Caco-2 (cell line): Measurements from ENCODE around the gene TOPBP1. TPM values are rescaled to one million over a fixed set of nuclear protein-coding genes. Genes with fewer than 3 reads are reported as not detected.

Source experiments
- BruUV-seq: library from RNA; stranded (reverse); fragments of 400-500 nt; replicated peaks from 2 replicates; lab custom pipeline; 2021; lab: Mats Ljungman, UMichigan
- CTCF ChIA-PET: fragments of 300-600 bp; sonication (Branson Sonifier 250); formaldehyde crosslinking; loops from one replicate; lab custom pipeline; 2022; ENCODE audit warnings: antibody characterized with exemption; lab: Charles Lee
- POLR2A ChIA-PET: fragments of 300-600 bp; sonication (Branson Sonifier 250); formaldehyde crosslinking; loops from one replicate; lab custom pipeline; 2022; ENCODE audit warnings: antibody characterized with exemption; lab: Charles Lee
- DNase-seq, 2 experiments: peaks; one replicate each; pipeline versions ENCODE4 v3.0.0 to v3.0.0-alpha.2; 2020 to 2022
- H3K27me3 ChIP-seq: replicated peaks from 2 replicates; pipeline ENCODE4 v1.6.0; 2011; ENCODE audit warnings: low read length; ENCODE audit not compliant: control insufficient read depth, insufficient read depth
- H3K36me3 ChIP-seq: 2 replicates; pipeline ENCODE4 v1.5.1; 2011; ENCODE audit warnings: low read length; ENCODE audit not compliant: control insufficient read depth, insufficient read depth
- H3K4me1 ChIP-seq: fragments of 250-450 bp; sonication (Bioruptor Pico); 2 replicates; pipeline ENCODE4 v1.5.1; 2020; ENCODE audit warnings: mild to moderate bottlenecking
- H3K4me3 ChIP-seq: 2 replicates; pipeline ENCODE4 v1.5.1; 2011; ENCODE audit warnings: low read depth, mild to moderate bottlenecking, control low read depth, low read length
- H3K9me3 ChIP-seq: fragments of 250-450 bp; sonication (Bioruptor Pico); 2 replicates; pipeline ENCODE4 v1.5.1; 2020; ENCODE audit warnings: mild to moderate bottlenecking, moderate library complexity
- H3K27ac Mint-ChIP-seq: one replicate; pipeline ENCODE4 v1.8.0; 2022; ENCODE audit warnings: mixed read lengths; ENCODE audit not compliant: unreplicated experiment
- H3K27me3 Mint-ChIP-seq: one replicate; pipeline ENCODE4 v1.8.0; 2022; ENCODE audit warnings: mixed read lengths; ENCODE audit not compliant: insufficient read depth, unreplicated experiment
- H3K36me3 Mint-ChIP-seq: one replicate; pipeline ENCODE4 v1.8.0; 2022; ENCODE audit warnings: mild to moderate bottlenecking, mixed read lengths; ENCODE audit not compliant: insufficient read depth, unreplicated experiment
- H3K4me1 Mint-ChIP-seq: one replicate; pipeline ENCODE4 v1.8.0; 2022; ENCODE audit warnings: low read depth, mixed read lengths; ENCODE audit not compliant: unreplicated experiment
- H3K4me3 Mint-ChIP-seq: one replicate; pipeline ENCODE4 v1.8.0; 2022; ENCODE audit warnings: mild to moderate bottlenecking, moderate library complexity, mixed read lengths; ENCODE audit not compliant: unreplicated experiment
- H3K9me3 Mint-ChIP-seq: one replicate; pipeline ENCODE4 v1.8.0; 2022; ENCODE audit warnings: mixed read lengths; ENCODE audit not compliant: unreplicated experiment
- CTCF ChIP-seq, 2 experiments: fragments of 200-600 bp in 1 of 2; IDR thresholded peaks; 1 replicate in 1 of 2; 2 replicates in 1 of 2; pipeline versions ENCODE4 v1.5.1 to v1.8.0; 2011 to 2022; ENCODE audit warnings: antibody characterized with exemption in 1 of 2, control low read depth in 1 of 2, inconsistent platforms in 1 of 2, low read depth in 1 of 2, low read length in 1 of 2, mild to moderate bottlenecking in 1 of 2, moderate library complexity in 1 of 2; ENCODE audit not compliant: insufficient read depth in 1 of 2, severe bottlenecking in 1 of 2, unreplicated experiment in 1 of 2
- intact Hi-C: fragments of 100-400 bp; cut with micrococcal nuclease; formaldehyde crosslinking; loops from one replicate; pipeline ENCODE4 v1.10.0; 2022; ENCODE audit not compliant: unreplicated experiment
- total RNA-seq: library from RNA; stranded (reverse); gene quantifications from 2 replicates; pipeline ENCODE4 v1.2.3, GENCODE V29; 2022

TOPBP1 gene
- total RNA-seq, 1 experiment from 2014 or later, result 57.1 TPM

DNA sequence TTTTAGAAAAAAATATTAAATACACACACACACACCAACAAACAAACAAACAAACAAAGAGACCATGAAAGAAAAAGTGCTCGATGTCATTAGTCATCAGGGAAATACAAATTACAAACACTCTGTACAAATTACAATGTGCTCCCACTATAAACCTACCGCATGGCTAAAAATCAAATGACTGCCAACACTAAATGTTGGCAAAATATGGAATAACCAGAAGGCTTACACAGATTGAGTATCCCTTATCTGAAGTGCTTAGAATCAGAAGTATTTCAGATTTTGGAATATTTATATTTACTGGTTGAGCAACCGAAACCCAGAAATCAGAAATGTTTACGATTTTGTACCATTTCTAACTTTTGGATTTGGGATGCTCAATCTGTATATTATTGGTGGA, 54.8 kb downstream of the TOPBP1 start:
- H3K4me1 ChIP-seq, result no peaks in the 10 kb centered on the region
- no peak for DNase-seq
- no peaks in the 10 kb centered on the region for H3K36me3 ChIP-seq
- Mint-ChIP-seq H3K27ac (no peak overlapping the region), H3K27me3 (no peaks in the 10 kb centered on the region), H3K4me3 (no peak overlapping the region), H3K4me1 (no peaks in the 10 kb centered on the region), H3K9me3 (no peaks in the 10 kb centered on the region), H3K36me3 (peaks cover 71% of the 10 kb centered on the region)
- POLR2A ChIA-PET, result interaction anchor here (0.6 kb wide), 3 partner anchors 9 to 127 kb away, joined by 5 to 7 read pairs (median 6); no protein-coding TSS in a partner anchor
- BruUV-seq, result no TSS peak
- TF ChIP-seq CTCF (IDR thresholded peaks at IDR 0.05; ENCODE audit: insufficient read depth in 1 of 2, low read depth in 1 of 2, low read length in 1 of 2, severe bottlenecking in 1 of 2, unreplicated experiment in 1 of 2), result no peak
- CTCF ChIA-PET, result interaction anchor here (0.6 kb wide), 2 partner anchors 70 to 449 kb away, joined by 4 to 6 read pairs; no protein-coding TSS in a partner anchor
- H3K9me3 ChIP-seq, result no peaks in the 10 kb centered on the region
- H3K27me3 ChIP-seq, result no peaks in the 10 kb centered on the region
- intact Hi-C loops, result no loop called here
- no peak overlapping the region for H3K4me3 ChIP-seq

- Mint-ChIP-seq H3K27me3 (no peaks in the 10 kb centered on the region), H3K27ac (no peak overlapping the region), H3K9me3 (no peaks in the 10 kb centered on the region), H3K36me3 (peaks cover 72% of the 10 kb centered on the region), H3K4me3 (no peak overlapping the region), H3K4me1 (no peaks in the 10 kb centered on the region)
- H3K4me3 ChIP-seq, result no peak overlapping the region
- intact Hi-C loops, result no loop called here
- no peaks in the 10 kb centered on the region for H3K9me3 ChIP-seq
- H3K27me3 ChIP-seq, result no peaks in the 10 kb centered on the region
- TF ChIP-seq CTCF (IDR thresholded peaks at IDR 0.05; ENCODE audit: insufficient read depth in 1 of 2, low read depth in 1 of 2, low read length in 1 of 2, severe bottlenecking in 1 of 2, unreplicated experiment in 1 of 2), result no peak
- no peak for DNase-seq
- no peaks in the 10 kb centered on the region for H3K36me3 ChIP-seq
- H3K4me1 ChIP-seq, result no peaks in the 10 kb centered on the region
- POLR2A ChIA-PET, result interaction anchor here (0.6 kb wide), 3 partner anchors 8 to 126 kb away, joined by 5 to 7 read pairs (median 6); no protein-coding TSS in a partner anchor
- BruUV-seq, result no TSS peak
- CTCF ChIA-PET, result interaction anchor here (0.6 kb wide), 2 partner anchors 70 to 450 kb away, joined by 4 to 6 read pairs; no protein-coding TSS in a partner anchor
These were observed 55.4 kb downstream of the TOPBP1 start for GRCh38 chr3:133606342-133606741.

GRCh38 chr3:133600572-133601081, 61.1 kb downstream of the TOPBP1 start:
- TSS peak; percentile 70 for BruUV-seq
- H3K9me3 ChIP-seq, result no peaks in the 10 kb centered on the region
- intact Hi-C loops, result no loop called here

More at GRCh38 chr3:133600572-133601081, 61.1 kb downstream of the TOPBP1 start:
- Mint-ChIP-seq H3K27ac (no peak overlapping the region), H3K4me1 (peaks cover 7% of the 10 kb centered on the region), H3K36me3 (peaks cover 67% of the 10 kb centered on the region), H3K4me3 (no peak overlapping the region), H3K9me3 (no peaks in the 10 kb centered on the region), H3K27me3 (no peaks in the 10 kb centered on the region)
- Histone ChIP-seq H3K36me3 (no peaks in the 10 kb centered on the region), H3K4me1 (peaks cover 17% of the 10 kb centered on the region), H3K4me3 (no peak overlapping the region), H3K27me3 (no peaks in the 10 kb centered on the region)
- ChIA-PET CTCF (no interaction called here), POLR2A (no interaction called here)
- no peak for DNase-seq
- no peak for TF ChIP-seq CTCF (IDR thresholded peaks at IDR 0.05; ENCODE audit: insufficient read depth in 1 of 2, low read depth in 1 of 2, low read length in 1 of 2, severe bottlenecking in 1 of 2, unreplicated experiment in 1 of 2)
